ENCODE measurements around the gene STPG4.

DNA sequence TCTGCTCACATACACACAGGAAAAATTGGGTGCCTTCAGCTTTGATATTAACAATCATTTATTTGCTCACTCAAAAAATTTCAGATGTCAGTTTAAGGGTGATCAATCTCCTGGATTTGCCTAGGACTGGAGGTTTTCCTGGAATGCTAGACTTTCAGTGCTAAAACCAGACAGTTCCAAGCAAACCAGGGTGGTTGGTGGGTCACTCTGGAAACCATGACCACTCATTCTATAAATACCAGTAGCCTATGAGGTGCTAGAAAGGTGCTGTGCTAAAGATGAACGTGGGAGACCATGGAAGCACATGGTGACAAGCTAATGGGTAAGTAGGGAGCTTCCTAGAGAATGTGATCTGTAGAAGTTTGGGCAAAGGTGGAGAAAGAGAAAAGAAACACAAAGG lies 25.4 kb upstream of the STPG4 start:
- TF ChIP-seq, protein P1, sequence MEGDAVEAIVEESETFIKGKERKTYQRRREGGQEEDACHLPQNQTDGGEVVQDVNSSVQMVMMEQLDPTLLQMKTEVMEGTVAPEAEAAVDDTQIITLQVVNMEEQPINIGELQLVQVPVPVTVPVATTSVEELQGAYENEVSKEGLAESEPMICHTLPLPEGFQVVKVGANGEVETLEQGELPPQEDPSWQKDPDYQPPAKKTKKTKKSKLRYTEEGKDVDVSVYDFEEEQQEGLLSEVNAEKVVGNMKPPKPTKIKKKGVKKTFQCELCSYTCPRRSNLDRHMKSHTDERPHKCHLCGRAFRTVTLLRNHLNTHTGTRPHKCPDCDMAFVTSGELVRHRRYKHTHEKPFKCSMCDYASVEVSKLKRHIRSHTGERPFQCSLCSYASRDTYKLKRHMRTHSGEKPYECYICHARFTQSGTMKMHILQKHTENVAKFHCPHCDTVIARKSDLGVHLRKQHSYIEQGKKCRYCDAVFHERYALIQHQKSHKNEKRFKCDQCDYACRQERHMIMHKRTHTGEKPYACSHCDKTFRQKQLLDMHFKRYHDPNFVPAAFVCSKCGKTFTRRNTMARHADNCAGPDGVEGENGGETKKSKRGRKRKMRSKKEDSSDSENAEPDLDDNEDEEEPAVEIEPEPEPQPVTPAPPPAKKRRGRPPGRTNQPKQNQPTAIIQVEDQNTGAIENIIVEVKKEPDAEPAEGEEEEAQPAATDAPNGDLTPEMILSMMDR (conservative IDR thresholded peaks at IDR 0.05) = no peak
- no peak for TF ChIP-seq ZFX (IDR thresholded peaks at IDR 0.05)
